Esophagus (tissue), 2 donors: ENCODE measurements around the gene GFPT1. TPM values are rescaled to one million over a fixed set of nuclear protein-coding genes. Genes with fewer than 3 reads are reported as not detected.

ENCODE experiments used
- H3K27ac ChIP-seq, 2 donors: one replicate each; pipeline ENCODE4 v1.5.1; 2013; ENCODE audit warnings: low read depth in 2 of 2, mild to moderate bottlenecking in 2 of 2, inconsistent platforms in 1 of 2, low read length in 1 of 2, moderate library complexity in 1 of 2
- H3K27me3 ChIP-seq, 2 donors: one replicate each; pipeline ENCODE4 v1.6.1; 2013; ENCODE audit warnings: low read length in 2 of 2, control low read depth in 1 of 2, mild to moderate bottlenecking in 1 of 2; ENCODE audit not compliant: insufficient read depth in 2 of 2, control insufficient read depth in 1 of 2
- H3K36me3 ChIP-seq, 2 donors: one replicate each; pipeline ENCODE4 v1.6.1; 2013; ENCODE audit warnings: low read length in 1 of 2; ENCODE audit not compliant: control insufficient read depth in 2 of 2, insufficient read depth in 2 of 2
- H3K4me1 ChIP-seq, 2 donors: one replicate each; pipeline ENCODE4 v1.6.1; 2013; ENCODE audit warnings: low read length in 1 of 2; ENCODE audit not compliant: control insufficient read depth in 2 of 2, insufficient read depth in 2 of 2
- H3K4me3 ChIP-seq, 2 donors: one replicate each; pipeline ENCODE4 v1.5.1; 2013; ENCODE audit warnings: low read length in 2 of 2, mild to moderate bottlenecking in 2 of 2, low read depth in 1 of 2, moderate library complexity in 1 of 2
- H3K9me3 ChIP-seq, 2 donors: one replicate each; pipeline ENCODE4 v1.6.1; 2013; ENCODE audit warnings: mild to moderate bottlenecking in 2 of 2, low read depth in 1 of 2, low read length in 1 of 2, moderate library complexity in 1 of 2; ENCODE audit not compliant: control insufficient read depth in 2 of 2, insufficient read depth in 1 of 2
- WGBS, 2 donors: extraction: QIAGEN DNeasy Blood & Tissue Kit; methylation state at CpG; one replicate each; pipeline ENCODE4 v1.1.7; 2013; 5-methylcytosine and 5-hydroxymethylcytosine counted together
- polyA plus RNA-seq, 2 donors: library from polyadenylated mRNA; stranded (reverse); fragments of 200-250 nt; gene quantifications; one replicate each; pipeline ENCODE4 v1.2.3, GENCODE V29; 2013
- donor health status: healthy with polysubstance abuse.
- donor health status: Bipolar disorder and iron deficiency.

The GFPT1 gene
- polyA plus RNA-seq, 2 donors = 4.6 to 7.8 TPM

DNA sequence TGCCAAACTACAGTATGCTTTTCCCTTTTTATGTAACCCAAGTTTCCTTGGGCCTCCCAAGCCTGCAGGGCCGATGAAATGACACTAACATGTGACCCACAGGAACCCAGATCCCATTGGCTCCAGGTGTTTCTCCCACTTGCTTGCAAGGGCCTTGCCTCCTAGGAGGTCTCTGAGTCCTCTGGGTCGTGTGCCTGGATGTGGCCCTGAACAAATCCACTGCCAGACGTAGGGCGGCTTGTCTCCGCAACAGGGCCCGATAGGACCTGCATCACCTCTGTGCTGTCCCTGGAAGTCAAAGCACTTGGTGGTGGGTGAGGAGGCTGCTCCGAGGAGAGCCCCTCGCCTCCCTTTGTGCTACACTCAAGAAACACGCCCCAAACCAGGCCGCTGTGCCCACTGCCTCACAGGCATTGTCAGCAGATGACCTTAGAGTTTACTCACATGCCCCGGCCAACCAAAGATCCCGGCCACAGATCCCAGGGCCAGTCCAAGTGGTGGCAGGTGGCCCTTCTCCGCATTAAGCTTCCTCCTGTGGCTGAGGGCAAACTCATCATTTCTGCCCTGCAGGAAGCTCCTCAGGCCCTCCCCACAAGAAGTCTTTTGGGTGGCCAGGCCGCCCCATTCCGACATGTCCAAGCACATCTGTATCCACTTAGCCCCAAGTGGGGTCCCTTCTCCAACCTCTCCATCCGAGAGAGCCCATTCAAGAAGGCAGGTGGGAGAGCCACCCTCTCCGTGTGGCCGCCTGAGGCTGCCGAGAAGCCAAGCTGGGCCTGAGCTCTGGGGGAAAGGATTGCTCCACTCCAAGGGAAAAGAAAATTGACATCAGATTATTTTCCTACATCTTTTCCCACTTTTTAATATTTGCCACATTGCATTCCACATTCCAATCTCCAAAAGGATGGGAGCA, 76.7 kb downstream of the GFPT1 start:
- 81 to 85% methylated on average over 19 of the region's 19 CpGs for WGBS, 2 donors
- Histone ChIP-seq H3K4me1 (peaks cover 0 to 14% of the 10 kb centered on the region in 2 donors), H3K4me3 (no peak overlapping the region), H3K27ac (peak overlapping the region; percentile 82 to 85), H3K36me3 (no peaks in the 10 kb centered on the region), H3K27me3 (no peaks in the 10 kb centered on the region), H3K9me3 (no peaks in the 10 kb centered on the region)

DNA sequence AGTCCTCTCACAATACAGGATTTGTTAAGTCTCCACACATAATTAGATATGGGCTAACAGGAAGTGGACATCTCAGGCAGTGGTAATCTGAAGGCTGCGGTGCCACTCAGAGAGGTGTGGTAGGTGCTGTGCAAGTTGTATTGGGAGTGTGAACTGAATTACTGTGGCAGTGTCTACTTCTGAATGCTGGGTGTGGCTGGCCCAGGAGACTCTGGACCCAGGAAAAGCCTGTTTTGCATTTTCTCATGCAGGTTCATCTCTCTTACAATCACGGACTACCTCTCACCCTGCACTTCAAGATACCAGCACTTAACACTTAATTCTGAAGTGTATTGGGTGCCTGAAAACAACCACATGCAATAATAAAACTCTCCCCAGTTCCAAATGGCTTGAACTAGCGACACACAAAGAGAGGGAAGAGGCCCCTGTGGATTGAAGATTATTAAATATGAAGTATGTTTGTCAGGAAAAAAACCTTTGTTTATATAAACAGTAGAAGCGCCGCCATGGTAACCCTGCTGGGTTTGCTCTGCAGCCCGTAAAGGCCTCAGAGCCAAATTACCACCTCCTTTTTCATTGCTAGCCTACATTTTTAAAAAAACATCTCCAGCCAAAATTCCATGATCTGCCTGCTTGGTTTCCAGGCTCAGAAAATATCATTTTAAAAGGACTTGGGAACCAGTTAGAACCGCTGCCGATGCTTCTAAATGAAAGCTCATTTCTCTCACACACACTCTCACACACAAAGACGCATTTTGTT, 77.5 kb downstream of the GFPT1 start:
- H3K4me1 ChIP-seq = peaks cover 2 to 14% of the 10 kb centered on the region in 2 donors

DNA sequence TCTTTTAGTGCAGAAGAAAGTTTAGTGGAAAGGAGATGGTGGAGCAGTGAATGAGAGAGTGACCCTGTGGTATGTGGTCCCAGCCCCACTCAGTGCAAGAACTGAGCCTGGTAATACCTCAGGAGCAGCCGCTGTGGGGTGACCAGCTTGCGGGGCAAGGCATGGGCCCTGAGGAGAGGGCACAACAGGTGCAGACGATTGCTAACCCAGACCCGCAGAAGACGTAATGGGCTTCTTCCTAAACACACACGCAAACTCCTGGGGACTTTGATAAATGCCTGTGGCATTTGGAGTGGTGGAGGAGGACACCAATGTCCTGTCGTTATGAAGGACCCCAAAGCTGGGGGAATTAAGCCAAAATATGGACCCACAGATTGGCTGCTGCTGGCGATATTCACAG, 78.7 kb downstream of the GFPT1 start:
- H3K36me3 ChIP-seq = no peaks in the 10 kb centered on the region
- peaks cover 2 to 14% of the 10 kb centered on the region in 2 donors for H3K4me1 ChIP-seq
- 90 to 95% methylated on average over 8 of the region's 8 CpGs for WGBS, 2 donors
- H3K4me3 ChIP-seq = no peak overlapping the region
- H3K27ac ChIP-seq = peak overlapping the region; percentile 34 to 85
- H3K9me3 ChIP-seq = peaks cover 4 to 5% of the 10 kb centered on the region in 2 donors
- H3K27me3 ChIP-seq = no peaks in the 10 kb centered on the region

More for the DNA sequence above, 77.5 kb downstream of the GFPT1 start:
- Histone ChIP-seq H3K4me3 (no peak overlapping the region), H3K36me3 (no peaks in the 10 kb centered on the region), H3K27ac (peak overlapping the region; percentile 85), H3K9me3 (no peaks in the 10 kb centered on the region), H3K27me3 (no peaks in the 10 kb centered on the region)
- WGBS, 2 donors = 18 to 30% methylated on average over 9 of the region's 9 CpGs

DNA sequence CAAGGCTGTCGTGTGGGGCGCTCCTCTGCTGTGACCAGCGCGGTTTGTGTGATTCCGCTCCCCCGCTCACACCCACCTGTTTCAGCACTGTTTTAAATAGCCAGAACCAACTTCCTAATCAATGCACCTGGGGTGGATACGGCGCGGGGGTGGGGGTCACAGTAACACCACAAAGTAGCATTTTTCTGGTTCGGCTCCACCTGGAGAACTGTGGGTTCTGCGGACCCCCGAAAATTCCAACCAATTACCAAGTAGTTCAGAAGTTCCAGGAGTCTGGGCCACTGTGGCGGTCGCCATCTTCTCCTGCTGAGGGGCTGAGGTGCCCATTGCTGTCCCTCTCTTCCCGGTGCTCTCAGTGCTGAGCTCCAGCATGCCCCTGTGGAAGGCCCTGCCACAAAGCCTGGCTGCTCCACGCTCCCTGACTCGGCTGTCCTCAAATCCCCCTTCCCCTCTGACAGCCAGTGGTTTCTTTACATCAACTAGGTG, 79.4 kb downstream of the GFPT1 start:
- peak overlapping the region in 1 of 2 donors; percentile 47 for H3K4me3 ChIP-seq
- no peaks in the 10 kb centered on the region for H3K36me3 ChIP-seq
- H3K27me3 ChIP-seq = no peaks in the 10 kb centered on the region
- H3K27ac ChIP-seq = peak overlapping the region; percentile 34 to 44
- peaks cover 2 to 14% of the 10 kb centered on the region in 2 donors for H3K4me1 ChIP-seq
- H3K9me3 ChIP-seq = peaks cover 4 to 5% of the 10 kb centered on the region in 2 donors
- 37 to 39% methylated on average over 17 of the region's 17 CpGs for WGBS, 2 donors

DNA sequence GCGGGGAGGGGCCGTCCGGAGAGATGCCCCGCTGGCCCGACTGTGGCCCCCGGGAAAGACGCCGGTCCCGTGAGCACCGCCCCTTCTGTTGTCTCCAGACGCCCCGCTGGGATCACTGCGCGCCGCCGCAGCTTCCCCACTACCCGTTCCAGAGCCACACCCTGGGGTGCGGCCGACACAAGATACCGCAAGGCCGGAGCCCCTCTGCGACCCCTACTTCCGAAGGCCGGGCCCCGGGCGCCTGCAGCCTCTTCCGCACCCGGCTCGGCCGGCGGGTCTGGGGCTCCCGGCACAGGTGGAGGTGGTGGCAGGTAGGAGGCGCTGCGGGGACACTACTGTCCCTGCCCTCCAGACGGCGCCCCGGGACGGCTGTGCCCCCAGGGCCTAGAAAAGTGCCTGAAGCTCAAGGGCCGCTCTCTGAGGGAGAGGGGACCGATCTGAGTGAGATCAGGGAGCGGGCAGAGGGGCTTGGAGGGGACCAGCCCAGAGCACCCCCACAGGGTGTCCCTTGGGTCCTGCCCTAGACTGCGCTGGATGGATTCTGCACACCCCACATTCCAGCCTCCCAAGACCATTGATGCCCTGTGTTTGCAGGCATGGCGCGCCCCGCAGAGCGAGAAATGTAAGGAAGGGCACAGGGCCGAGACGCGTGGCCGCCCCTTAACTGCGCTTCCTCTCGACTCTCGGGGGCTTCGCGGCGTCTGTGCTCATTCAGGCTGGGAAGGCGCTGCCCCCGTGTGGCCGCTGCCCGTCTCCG, 80.0 kb downstream of the GFPT1 start:
- WGBS, 2 donors = 0 to 1% methylated on average over 53 to 61 of the region's 61 CpGs
- peaks cover 2 to 14% of the 10 kb centered on the region in 2 donors for H3K4me1 ChIP-seq

DNA sequence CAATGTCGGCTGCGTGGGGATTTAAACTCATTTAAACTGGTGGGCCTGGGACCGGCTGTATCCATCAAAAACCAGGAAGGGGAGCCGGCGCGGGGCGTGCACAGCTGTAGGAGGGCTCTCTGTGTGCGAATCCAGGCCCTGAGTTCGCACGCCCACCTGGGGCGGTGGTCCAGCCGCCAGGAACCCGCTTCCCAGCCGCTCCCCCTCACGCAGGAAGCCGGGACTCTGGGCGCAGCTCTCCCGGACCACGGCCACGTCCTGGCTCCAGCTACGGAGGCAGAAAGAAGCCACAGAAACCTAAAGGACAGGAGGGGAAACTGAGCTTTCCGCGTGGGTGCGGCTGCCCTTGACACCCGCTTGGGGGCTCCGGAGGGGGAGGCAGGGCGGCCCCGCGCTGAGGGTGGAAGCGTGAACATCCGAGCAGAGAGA, 80.6 kb downstream of the GFPT1 start:
- Histone ChIP-seq H3K36me3 (no peaks in the 10 kb centered on the region), H3K4me1 (peaks cover 2 to 14% of the 10 kb centered on the region in 2 donors), H3K27ac (peak overlapping the region; percentile 67 to 79), H3K27me3 (no peaks in the 10 kb centered on the region), H3K9me3 (peaks cover 4 to 5% of the 10 kb centered on the region in 2 donors), H3K4me3 (peak overlapping the region; percentile 47 to 56)
- whole genome bisulfite sequencing, 2 donors = 1% methylated on average over 30 to 31 of the region's 31 CpGs

More for the DNA sequence above, 80.0 kb downstream of the GFPT1 start:
- Histone ChIP-seq H3K4me3 (peak overlapping the region; percentile 47 to 56), H3K27me3 (no peaks in the 10 kb centered on the region), H3K9me3 (peaks cover 4 to 5% of the 10 kb centered on the region in 2 donors), H3K36me3 (no peaks in the 10 kb centered on the region), H3K27ac (peak overlapping the region; percentile 67 to 79)

DNA sequence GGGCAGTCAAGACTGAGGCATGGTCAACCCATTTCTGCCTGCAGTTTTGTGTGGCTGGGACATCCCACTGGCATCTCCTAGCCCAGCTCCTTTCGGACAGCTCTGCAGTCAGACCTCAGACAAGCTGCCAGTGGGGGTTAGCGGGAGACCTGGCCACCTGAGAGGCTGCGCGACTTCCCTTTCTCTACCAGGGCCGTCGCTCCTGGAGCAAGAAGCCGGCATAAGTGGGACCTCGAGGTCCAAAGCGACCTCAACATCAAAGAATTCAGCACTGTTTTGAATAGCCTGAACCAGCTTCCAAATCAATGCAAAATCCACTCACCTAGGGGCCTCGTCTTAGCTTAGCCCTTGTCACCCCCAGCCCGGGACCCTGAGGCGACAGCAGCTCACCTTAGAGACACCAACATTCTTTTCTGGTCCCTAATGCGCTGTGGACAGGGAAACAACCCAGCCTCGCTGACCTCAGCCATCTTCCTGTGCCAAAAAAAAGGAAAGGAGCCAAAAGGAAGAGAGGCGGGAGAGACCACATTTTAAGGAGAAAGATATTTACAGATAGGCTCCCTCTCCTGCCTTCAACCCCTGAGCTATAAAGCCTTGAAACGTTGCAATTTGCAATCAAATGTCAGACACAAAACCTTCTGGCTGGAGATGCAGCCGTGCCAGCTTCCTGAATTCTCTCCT, 81.2 kb downstream of the GFPT1 start:
- peak overlapping the region; percentile 67 to 79 for H3K27ac ChIP-seq
- H3K9me3 ChIP-seq = peaks cover 4 to 5% of the 10 kb centered on the region in 2 donors
- H3K4me3 ChIP-seq = peak overlapping the region in 1 of 2 donors; percentile 47
- WGBS, 2 donors = 42 to 50% methylated on average over 17 of the region's 17 CpGs
- no peaks in the 10 kb centered on the region for H3K36me3 ChIP-seq
- H3K4me1 ChIP-seq = peaks cover 2 to 14% of the 10 kb centered on the region in 2 donors
- no peaks in the 10 kb centered on the region for H3K27me3 ChIP-seq

DNA sequence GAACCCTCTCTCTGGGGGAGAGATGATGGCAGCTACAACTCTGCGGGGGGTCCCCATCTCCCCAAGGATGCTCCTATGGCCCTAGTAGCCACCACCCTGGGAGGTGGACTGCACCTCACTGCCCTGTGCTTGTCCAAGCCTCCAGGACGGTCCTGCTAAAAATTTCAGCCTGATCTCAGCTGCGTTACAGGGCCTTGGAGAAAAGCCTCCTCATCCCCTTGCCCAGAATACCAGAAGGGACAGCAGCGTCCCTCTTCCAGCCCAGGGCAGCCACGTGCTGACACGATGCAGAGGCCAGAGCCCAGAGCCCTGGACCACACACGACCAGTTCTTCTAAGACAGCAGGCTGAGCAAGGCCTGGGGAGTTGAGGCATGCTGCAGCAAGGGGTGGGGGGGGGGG, 81.9 kb downstream of the GFPT1 start:
- 83 to 92% methylated on average over 7 of the region's 7 CpGs for WGBS, 2 donors
- no peak overlapping the region for H3K4me3 ChIP-seq

More for the DNA sequence above, 81.9 kb downstream of the GFPT1 start:
- Histone ChIP-seq H3K9me3 (peaks cover 4 to 5% of the 10 kb centered on the region in 2 donors), H3K4me1 (peaks cover 2 to 8% of the 10 kb centered on the region in 2 donors), H3K36me3 (no peaks in the 10 kb centered on the region), H3K27ac (no peak overlapping the region), H3K27me3 (no peaks in the 10 kb centered on the region)
